Measurements from ENCODE around the gene SCG3. TPM values are rescaled to one million over a fixed set of nuclear protein-coding genes. Genes with fewer than 3 reads are reported as not detected.

Gene SCG3
- total and polyA plus RNA-seq, 2 of the 13 experiments (the other 11 are each of a cell fraction or from before 2014, with no cell fraction given): not detected

DNA sequence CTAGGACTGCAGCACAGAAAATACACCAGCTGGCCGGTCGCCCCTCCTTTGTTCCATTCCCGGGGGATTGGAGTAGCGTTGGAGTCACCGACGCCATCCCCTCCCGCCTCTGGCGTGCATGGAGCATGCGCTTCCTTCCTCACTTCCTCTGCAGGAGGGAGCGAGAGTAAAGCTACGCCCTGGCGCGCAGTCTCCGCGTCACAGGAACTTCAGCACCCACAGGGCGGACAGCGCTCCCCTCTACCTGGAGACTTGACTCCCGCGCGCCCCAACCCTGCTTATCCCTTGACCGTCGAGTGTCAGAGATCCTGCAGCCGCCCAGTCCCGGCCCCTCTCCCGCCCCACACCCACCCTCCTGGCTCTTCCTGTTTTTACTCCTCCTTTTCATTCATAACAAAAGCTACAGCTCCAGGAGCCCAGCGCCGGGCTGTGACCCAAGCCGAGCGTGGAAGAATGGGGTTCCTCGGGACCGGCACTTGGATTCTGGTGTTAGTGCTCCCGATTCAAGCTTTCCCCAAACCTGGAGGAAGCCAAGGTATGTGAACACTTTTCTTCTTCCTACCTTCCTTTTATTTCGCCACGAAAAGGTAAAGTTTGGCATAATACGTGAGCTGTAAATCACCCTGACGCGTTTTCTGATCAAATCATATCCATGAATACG lies at the start of gene SCG3 (continued):
- TF ChIP-seq KDM5A (IDR thresholded peaks at IDR 0.05; ENCODE audit: borderline replicate concordance, low read length) (no peak), ZNF652 (CRISPR knock-in tag; IDR thresholded peaks at IDR 0.05; ENCODE audit: borderline replicate concordance, low read depth) (no peak), XRCC5 (optimal IDR thresholded peaks at IDR 0.05; ENCODE audit: low read length) (peak; percentile 28), NCOA1 (CRISPR knock-in tag; IDR thresholded peaks at IDR 0.05) (no peak), RARG (CRISPR knock-in tag; IDR thresholded peaks at IDR 0.05; ENCODE audit: low read depth) (no peak), HDAC6 (IDR thresholded peaks at IDR 0.05; ENCODE audit: low read depth, low read length) (no peak), HOXA3 (CRISPR knock-in tag; IDR thresholded peaks at IDR 0.05) (peak; percentile 75), ZKSCAN5 (CRISPR knock-in tag; IDR thresholded peaks at IDR 0.05) (no peak), ZNF253 (CRISPR knock-in tag; IDR thresholded peaks at IDR 0.05; ENCODE audit: borderline replicate concordance) (no peak), ARNT2 (CRISPR knock-in tag; IDR thresholded peaks at IDR 0.05; ENCODE audit: low read depth) (0 out of 2 replicates have a peak, but pooled peaks have one; percentile 54), MATR3 (CRISPR knock-in tag; IDR thresholded peaks at IDR 0.05) (no peak), ZNF788 (CRISPR knock-in tag; IDR thresholded peaks at IDR 0.05; ENCODE audit: borderline replicate concordance) (peak; percentile 45; the same call in 1 of the 2 replicates), TCF7L2 (IDR thresholded peaks at IDR 0.05; ENCODE audit: low read depth, low read length) (no peak), ZNF749 (CRISPR knock-in tag; IDR thresholded peaks at IDR 0.05; ENCODE audit: borderline replicate concordance) (peak; percentile 87; the same call in 1 of the 2 replicates), ZNF546 (CRISPR knock-in tag; conservative IDR thresholded peaks at IDR 0.05) (no peak), ZNF687 (CRISPR knock-in tag; IDR thresholded peaks at IDR 0.05) (peak; percentile 51), FIP1L1 (IDR thresholded peaks at IDR 0.05; ENCODE audit: borderline replicate concordance, insufficient read depth, low read depth, low read length) (no peak), AKNA (CRISPR knock-in tag; IDR thresholded peaks at IDR 0.05; ENCODE audit: borderline replicate concordance) (no peak), ZNF326 (CRISPR knock-in tag; IDR thresholded peaks at IDR 0.05; ENCODE audit: borderline replicate concordance) (no peak), BRCA1 (CRISPR knock-in tag; IDR thresholded peaks at IDR 0.05) (peak; percentile 94), ZNF264 (CRISPR knock-in tag; IDR thresholded peaks at IDR 0.05) (peak; percentile 61; the same call in 1 of the 2 replicates)
